ENCODE data around the gene TRERF1.
"Not testable (repeated sequence)": the region's sequence is repeated elsewhere in the genome, so short reads cannot be mapped to it uniquely, and the experiment has no call there.

TRERF1 gene

GRCh38 chr6:42237857-42238256 lies 213.9 kb downstream of the TRERF1 start:
- no peak for DNase-seq

DNA sequence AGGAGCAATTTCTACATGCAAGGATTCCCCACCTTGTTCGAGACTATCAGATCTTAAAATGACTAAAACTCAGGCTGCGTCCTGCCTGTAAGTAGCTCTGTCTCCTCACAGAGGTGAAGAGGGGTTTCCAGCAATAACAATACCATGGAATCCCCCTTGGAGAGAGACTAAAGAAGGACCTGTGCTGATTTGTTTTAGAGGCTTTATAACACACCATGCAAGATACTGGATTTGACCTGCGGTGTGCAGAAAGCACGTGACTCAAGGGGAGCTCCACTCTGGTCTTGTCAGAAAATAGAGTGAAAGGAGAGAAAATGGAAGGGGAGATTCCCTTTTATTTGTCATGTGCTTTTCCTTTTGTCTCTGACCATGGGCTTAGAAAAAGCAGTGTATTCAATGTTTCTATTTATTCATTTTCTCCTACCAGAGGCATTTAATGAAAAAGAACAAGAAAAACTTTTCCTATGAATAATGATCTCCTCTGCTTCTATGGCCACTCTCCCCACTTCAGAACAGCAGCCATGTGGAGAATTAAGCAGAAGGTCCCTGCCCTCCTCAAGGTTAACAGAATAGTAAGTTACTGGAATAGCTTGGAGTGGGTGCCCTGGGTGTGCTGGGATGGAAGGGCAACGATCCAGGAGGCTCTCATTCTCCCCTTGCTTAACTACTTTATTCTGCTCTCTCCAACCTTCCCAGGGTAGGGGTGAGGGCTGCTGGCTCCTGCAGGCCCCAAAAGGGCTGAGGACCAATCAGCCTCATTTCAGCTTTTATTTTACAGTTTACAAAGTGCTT lies 214.8 kb downstream of the TRERF1 start:
- no peak for DNase-seq

- DNase-seq, result no peak
Measured at GRCh38 chr6:42236030-42236429, 215.7 kb downstream of the TRERF1 start.

DNA sequence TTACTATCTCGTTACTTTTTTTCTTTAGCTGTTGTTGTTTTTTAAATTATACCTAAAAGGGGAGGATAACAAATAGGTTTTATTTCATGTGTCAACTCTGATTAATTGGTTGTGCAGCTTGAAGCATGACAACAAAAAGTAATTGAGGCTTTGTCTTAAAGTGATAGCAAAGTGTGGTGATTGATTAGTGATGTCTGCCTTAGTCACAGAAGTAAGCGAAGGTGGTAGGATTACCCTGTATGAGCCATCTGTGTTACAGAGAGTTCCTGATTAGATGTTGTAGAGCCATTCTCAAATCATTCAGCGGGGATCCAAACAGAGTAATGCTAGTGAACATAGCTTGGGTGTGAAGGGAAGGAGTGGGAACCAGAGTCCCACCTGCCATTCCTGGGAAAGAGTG lies 219.7 kb downstream of the TRERF1 start:
- DNase-seq, result no peak

- no peak for DNase-seq
Measured at GRCh38 chr6:42230345-42231321, 221.1 kb downstream of the TRERF1 start.

DNA sequence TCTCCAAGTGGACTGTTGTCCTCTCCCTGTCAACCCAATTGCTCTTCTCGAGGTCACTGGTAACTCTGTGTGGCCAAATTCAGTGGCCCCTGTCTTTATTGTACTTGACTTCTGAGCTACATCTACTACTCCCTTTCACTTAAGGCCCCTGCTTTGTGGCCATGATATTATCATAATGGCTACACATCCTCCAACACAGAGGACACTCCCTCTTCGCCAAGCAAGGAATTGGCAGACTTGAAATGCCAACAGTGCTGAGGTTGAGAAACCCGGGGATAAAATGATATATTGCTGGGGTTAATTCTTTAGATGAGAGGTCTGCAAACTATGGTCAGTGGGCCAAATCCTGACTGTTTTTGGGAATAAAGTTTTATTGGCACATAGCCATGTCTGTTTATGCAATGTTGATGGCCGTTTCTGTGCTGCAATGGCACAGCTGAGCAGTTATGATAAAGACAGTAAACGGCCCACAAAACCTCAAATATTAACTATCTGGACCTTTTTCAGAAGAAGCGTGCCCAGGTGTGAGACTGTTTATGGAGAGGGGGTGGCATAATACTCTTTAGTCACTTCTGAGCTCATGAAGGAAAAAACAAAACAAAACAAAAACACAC lies 222.1 kb downstream of the TRERF1 start:
- no peak for DNase-seq

GRCh38 chr6:42228305-42228704 lies 223.4 kb downstream of the TRERF1 start:
- no peak for DNase-seq

GRCh38 chr6:42227173-42227850 lies 224.4 kb downstream of the TRERF1 start:
- no peak for DNase-seq

GRCh38 chr6:42226645-42227143 lies 225.0 kb downstream of the TRERF1 start:
- no peak for DNase-seq

DNA sequence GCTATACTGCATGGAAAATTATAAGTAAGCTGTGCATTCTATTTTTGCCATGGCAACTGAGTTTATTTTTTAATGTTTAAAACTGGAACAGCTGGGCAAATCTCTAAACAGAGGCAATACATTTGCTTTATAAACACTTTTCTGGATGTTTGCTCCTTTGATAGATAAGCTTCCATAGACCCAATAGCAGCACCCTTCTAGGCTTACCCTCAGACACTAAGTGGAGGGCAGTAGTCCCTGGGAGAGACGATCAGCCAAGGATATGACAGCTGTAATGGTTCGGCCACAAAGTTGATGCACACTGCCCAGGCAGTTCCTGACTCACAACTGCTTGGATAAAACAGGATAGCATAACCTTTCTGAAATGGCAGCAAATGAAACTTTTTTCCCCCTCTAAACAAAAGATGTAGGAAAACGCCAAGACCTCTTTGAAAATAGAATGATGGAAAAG lies 225.5 kb downstream of the TRERF1 start:
- DNase-seq, result no peak

- no peak for DNase-seq
Measured at GRCh38 chr6:42225419-42225818, 226.3 kb downstream of the TRERF1 start.

GRCh38 chr6:42225029-42225339 lies 226.7 kb downstream of the TRERF1 start:
- DNase-seq, result no peak

DNA sequence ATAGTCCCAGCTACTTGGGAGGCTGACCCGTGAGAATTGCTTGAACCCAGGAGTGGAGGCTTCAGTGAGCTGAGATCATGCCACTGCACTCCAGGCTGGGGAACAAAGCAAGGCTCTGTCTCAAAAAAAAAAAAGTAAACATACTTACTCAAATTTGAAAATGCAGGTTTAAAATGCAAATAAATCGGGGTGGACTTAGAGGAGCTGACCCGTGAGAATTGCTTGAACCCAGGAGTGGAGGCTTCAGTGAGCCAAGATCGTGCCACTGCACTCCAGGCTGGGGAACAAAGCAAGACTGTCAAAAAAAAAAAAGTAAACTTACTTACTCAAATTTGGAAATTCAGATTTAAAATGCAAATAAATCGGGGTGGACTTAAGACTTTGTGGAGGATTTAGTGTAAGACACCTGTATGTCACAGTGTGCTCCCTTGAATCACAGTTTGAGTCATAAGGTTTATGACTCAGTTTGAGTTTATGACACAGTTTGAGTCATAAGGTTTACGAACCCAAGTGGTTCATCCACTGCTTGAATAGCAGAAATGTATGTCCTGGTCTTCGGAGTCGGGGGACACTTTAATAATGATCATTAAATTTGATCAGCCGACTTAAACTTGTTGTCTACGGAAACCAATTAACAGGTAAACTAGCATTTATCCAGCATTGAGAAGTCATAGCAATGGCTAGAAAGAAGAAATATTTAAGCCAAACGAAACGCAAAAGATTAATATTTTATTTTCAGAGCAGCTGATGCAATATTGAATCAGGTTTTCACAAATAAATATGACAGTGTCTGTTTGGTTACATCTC lies 227.3 kb downstream of the TRERF1 start:
- DNase-seq, result peak; percentile 90

DNA sequence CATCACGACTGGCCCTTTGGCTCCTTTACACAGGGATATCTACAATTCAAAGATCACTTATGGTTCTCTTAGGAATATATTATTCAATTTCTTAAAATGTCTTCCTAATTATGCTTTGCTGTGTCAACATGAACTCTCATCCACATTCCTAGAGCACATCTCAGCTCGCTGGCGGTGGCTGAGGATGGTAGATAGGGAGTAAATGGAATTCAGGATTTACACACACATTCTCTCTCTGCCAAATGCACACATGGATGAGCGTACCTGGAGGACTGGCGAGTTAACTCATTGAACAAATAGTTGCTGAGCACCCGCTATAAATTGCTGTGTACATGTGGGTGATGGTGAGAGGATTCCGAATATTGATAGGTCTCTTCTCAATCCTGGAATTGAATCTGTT lies 229.3 kb downstream of the TRERF1 start:
- no peak for DNase-seq

GRCh38 chr6:42221546-42221945 lies 230.2 kb downstream of the TRERF1 start:
- DNase-seq, result no peak

- DNase-seq, result no peak
Measured at GRCh38 chr6:42220807-42221206, 230.9 kb downstream of the TRERF1 start.

- peak; percentile 95 for DNase-seq
Measured at GRCh38 chr6:42217519-42218367, 234.0 kb downstream of the TRERF1 start, which contains the start of gene MRPS10. Gene MRPS10 (minus strand): TSS chr6:42217861. CDS start chr6:42217849, 12 bp downstream.

DNA sequence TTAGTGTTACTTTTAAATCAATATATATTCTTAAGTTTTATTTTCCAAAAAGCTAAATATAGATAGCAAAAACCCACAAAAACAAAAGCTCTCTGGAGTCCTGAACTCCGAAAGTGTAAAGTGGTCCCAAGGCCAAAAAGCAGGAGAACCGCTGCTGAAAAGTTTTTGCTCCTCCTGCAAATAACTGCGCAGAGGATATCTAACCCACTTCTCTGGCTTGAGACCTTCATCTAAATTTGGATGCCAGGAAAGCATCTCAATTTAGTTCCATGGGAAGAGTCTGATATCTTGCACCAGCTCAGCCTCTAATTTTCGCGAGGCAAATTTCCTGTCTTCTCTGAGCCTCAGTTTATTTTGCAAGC lies 234.6 kb downstream of the TRERF1 start:
- no peak for DNase-seq

- DNase-seq, result not testable (repeated sequence)
Measured at GRCh38 chr6:42216495-42216894, 235.2 kb downstream of the TRERF1 start.

DNA sequence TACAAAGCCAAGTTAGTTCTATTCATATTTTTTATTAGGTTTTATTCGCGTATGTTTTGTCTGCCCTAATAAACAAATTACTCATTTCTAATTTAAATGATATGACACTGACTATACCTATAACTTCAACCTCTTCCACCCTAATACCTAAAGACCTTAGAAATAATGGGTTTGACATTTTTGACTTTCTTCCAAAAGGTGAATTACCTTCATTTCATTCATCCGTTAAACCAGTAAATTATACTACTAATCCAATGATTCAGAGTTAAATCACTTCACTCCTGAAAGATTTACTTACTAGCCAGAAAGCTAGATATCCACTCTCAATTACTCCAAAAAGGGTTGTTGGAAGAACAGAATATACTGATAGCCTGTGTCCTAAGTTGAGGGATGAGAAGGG lies 239.3 kb downstream of the TRERF1 start:
- no peak for DNase-seq

- DNase-seq, result no peak
Measured at GRCh38 chr6:42211726-42212125, 240.0 kb downstream of the TRERF1 start.
